Lower lobe of right lung (tissue), 2 donors: ENCODE results near the gene PRAMEF2. TPM values are rescaled to one million over a fixed set of nuclear protein-coding genes. Genes with fewer than 3 reads are reported as not detected.
"Not testable (repeated sequence)": the region's sequence is repeated elsewhere in the genome, so short reads cannot be mapped to it uniquely, and the experiment has no call there.

Source experiments
- ATAC-seq, 2 donors: fragments of 200-7000 bp; cut with Tn5 transposase; one replicate each; pipeline ENCODE4 v1.9.1; 2020 to 2022; ENCODE audit warnings: mild to moderate bottlenecking in 2 of 2, moderate library complexity in 2 of 2
- DNase-seq: peaks from one replicate; pipeline ENCODE4 v3.0.0-alpha.2; 2020
- H3K27ac ChIP-seq: fragments of 200-600 bp; one replicate; pipeline ENCODE4 v1.8.0; 2022
- H3K27me3 ChIP-seq: fragments of 200-600 bp; one replicate; pipeline ENCODE4 v1.8.0; 2022; ENCODE audit warnings: low read depth
- H3K36me3 ChIP-seq: fragments of 200-600 bp; one replicate; pipeline ENCODE4 v1.8.0; 2022; ENCODE audit warnings: mild to moderate bottlenecking
- H3K4me1 ChIP-seq: fragments of 200-600 bp; one replicate; pipeline ENCODE4 v1.8.0; 2022
- H3K4me3 ChIP-seq: fragments of 200-600 bp; one replicate; pipeline ENCODE4 v1.8.0; 2022; ENCODE audit warnings: mild to moderate bottlenecking
- H3K9me3 ChIP-seq: fragments of 200-600 bp; one replicate; pipeline ENCODE4 v1.8.0; 2022
- CTCF ChIP-seq: fragments of 200-600 bp; IDR thresholded peaks from one replicate; pipeline ENCODE4 v1.8.0; 2022; ENCODE audit warnings: antibody characterized with exemption, mild to moderate bottlenecking
- intact Hi-C: fragments of 100-400 bp; cut with DNase I; formaldehyde crosslinking; loops from one replicate; pipeline ENCODE4 v1.11.0; 2022
- total RNA-seq: library from RNA; stranded (reverse); fragmentation: NEBNext Ultra II Directional; extraction: Animal tissue kit (Norgen Biotek cat#: 25700); gene quantifications from one replicate; pipeline ENCODE4 v1.2.1, GENCODE V29; 2021
- donor health status: DM: no; HTN: yes; CAD: no; lungs with severe emphysema.

The PRAMEF2 gene
- total RNA-seq, 1 donor from 2014 or later, result not detected

- DNase-seq (no peak), ATAC-seq (no peak)
- Histone ChIP-seq H3K27me3 (no peaks in the 10 kb centered on the region), H3K36me3 (no peaks in the 10 kb centered on the region), H3K9me3 (no peaks in the 10 kb centered on the region), H3K27ac (no peak overlapping the region), H3K4me1 (no peaks in the 10 kb centered on the region), H3K4me3 (no peak overlapping the region)
- intact Hi-C loops, result no loop called here
- no peak for TF ChIP-seq CTCF
Measured at GRCh38 chr1:12851779-12852178, 5.1 kb upstream of the PRAMEF2 start.

- DNase-seq, H3K27me3 ChIP-seq, H3K4me3 ChIP-seq, intact Hi-C loops, H3K4me1 ChIP-seq, H3K27ac ChIP-seq, ATAC-seq, H3K9me3 ChIP-seq, H3K36me3 ChIP-seq: not testable (repeated sequence)
Measured at GRCh38 chr1:12863131-12863880, 6.4 kb downstream of the PRAMEF2 start.

GRCh38 chr1:12878453-12878852 lies 21.6 kb downstream of the PRAMEF2 start:
- H3K27me3 ChIP-seq, intact Hi-C loops, ATAC-seq: not testable (repeated sequence)

GRCh38 chr1:12886101-12886500 lies 29.2 kb downstream of the PRAMEF2 start, which contains the start of gene PRAMEF4:
PRAMEF4 (minus strand) TSS chr1:12886201; CDS start chr1:12883394, 2,807 bp downstream.
- H3K27ac ChIP-seq, H3K4me3 ChIP-seq, DNase-seq, H3K4me1 ChIP-seq, H3K9me3 ChIP-seq, H3K27me3 ChIP-seq, intact Hi-C loops, H3K36me3 ChIP-seq, ATAC-seq: not testable (repeated sequence)

More at GRCh38 chr1:12878453-12878852, 21.6 kb downstream of the PRAMEF2 start:
- not testable (repeated sequence) for H3K9me3 ChIP-seq, H3K27ac ChIP-seq, DNase-seq, H3K4me3 ChIP-seq, H3K36me3 ChIP-seq, H3K4me1 ChIP-seq

GRCh38 chr1:12898170-12898569 lies 41.3 kb downstream of the PRAMEF2 start, which contains the start of gene PRAMEF10:
PRAMEF10 (minus strand) TSS chr1:12898270; CDS start chr1:12895847, 2,423 bp downstream.
- ATAC-seq, H3K27ac ChIP-seq, intact Hi-C loops, H3K9me3 ChIP-seq, H3K36me3 ChIP-seq, H3K4me3 ChIP-seq, DNase-seq, H3K4me1 ChIP-seq, H3K27me3 ChIP-seq: not testable (repeated sequence)

- DNase-seq, H3K4me3 ChIP-seq, ATAC-seq, intact Hi-C loops, H3K4me1 ChIP-seq, H3K27ac ChIP-seq, H3K36me3 ChIP-seq, H3K9me3 ChIP-seq, H3K27me3 ChIP-seq: not testable (repeated sequence)
Measured at GRCh38 chr1:12899186-12899585, 42.3 kb downstream of the PRAMEF2 start.

GRCh38 chr1:12903793-12904572 lies 47.1 kb downstream of the PRAMEF2 start:
- intact Hi-C loops, H3K36me3 ChIP-seq, ATAC-seq: not testable (repeated sequence)

More at GRCh38 chr1:12903793-12904572, 47.1 kb downstream of the PRAMEF2 start:
- not testable (repeated sequence) for H3K9me3 ChIP-seq, H3K27ac ChIP-seq, H3K4me3 ChIP-seq, DNase-seq, H3K27me3 ChIP-seq, H3K4me1 ChIP-seq

Other genes starting within 250 kb of the PRAMEF2 start
- gene DHRS3, start 238.9 kb upstream of the PRAMEF2 start, total RNA-seq, result 135 TPM
- gene AADACL4, start 213.0 kb upstream of the PRAMEF2 start, total RNA-seq, result not detected
- not detected for gene AADACL3, start 141.0 kb upstream of the PRAMEF2 start, total RNA-seq
- gene CFAP107, start 110.9 kb upstream of the PRAMEF2 start, total RNA-seq, result 2.9 TPM
- gene PRAMEF12, start 83.3 kb upstream of the PRAMEF2 start, total RNA-seq, result not detected
- gene PRAMEF1, start 65.7 kb upstream of the PRAMEF2 start, total RNA-seq, result not detected
- not detected for gene PRAMEF11, start 25.7 kb upstream of the PRAMEF2 start, total RNA-seq
- gene HNRNPCL1, start 8.4 kb upstream of the PRAMEF2 start, total RNA-seq, result not detected
- gene PRAMEF4, start 29.1 kb downstream of the PRAMEF2 start, total RNA-seq, result not detected
- not detected for gene PRAMEF10, start 41.2 kb downstream of the PRAMEF2 start, total RNA-seq
- gene PRAMEF7, start 59.5 kb downstream of the PRAMEF2 start, total RNA-seq, result not detected
- not detected for gene PRAMEF6, start 90.5 kb downstream of the PRAMEF2 start, total RNA-seq
- not detected for gene PRAMEF27, start 199.5 kb downstream of the PRAMEF2 start, total RNA-seq
- not detected for gene HNRNPCL3, start 203.7 kb downstream of the PRAMEF2 start, total RNA-seq
- gene PRAMEF25, start 213.7 kb downstream of the PRAMEF2 start, total RNA-seq, result not detected